GM19240 (cell line): Measurements from ENCODE around the gene ZNF541.

Source experiments
- DNase-seq: peaks from one replicate; pipeline ENCODE4 v3.0.0; 2011; ENCODE audit warnings: low spot score; ENCODE audit not compliant: insufficient read length

Gene ZNF541

GRCh38 chr19:47545061-47545948 is 27.6 kb downstream of the ZNF541 start:
- DNase-seq = no peak

DNA sequence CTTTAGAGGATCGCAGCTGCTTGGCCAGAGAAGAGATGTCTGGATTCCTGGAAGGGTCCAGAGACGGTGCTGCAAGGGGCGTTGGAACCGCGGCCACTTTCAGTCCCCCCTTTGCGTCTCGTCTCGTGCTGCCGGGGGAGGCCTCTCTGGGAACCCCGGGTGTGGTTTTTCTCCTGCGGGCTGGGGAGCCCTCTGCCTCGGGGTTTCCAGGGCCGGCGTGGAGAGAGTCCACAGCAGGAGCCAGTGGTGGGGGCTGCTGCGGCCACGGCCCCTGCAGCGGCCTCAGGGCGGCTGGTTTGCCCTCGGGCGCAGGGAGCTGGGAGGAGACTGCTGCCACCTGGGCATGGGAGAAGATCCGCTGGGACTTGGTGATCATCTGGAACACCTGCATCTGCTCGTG is 28.5 kb downstream of the ZNF541 start:
- no peak for DNase-seq

DNA sequence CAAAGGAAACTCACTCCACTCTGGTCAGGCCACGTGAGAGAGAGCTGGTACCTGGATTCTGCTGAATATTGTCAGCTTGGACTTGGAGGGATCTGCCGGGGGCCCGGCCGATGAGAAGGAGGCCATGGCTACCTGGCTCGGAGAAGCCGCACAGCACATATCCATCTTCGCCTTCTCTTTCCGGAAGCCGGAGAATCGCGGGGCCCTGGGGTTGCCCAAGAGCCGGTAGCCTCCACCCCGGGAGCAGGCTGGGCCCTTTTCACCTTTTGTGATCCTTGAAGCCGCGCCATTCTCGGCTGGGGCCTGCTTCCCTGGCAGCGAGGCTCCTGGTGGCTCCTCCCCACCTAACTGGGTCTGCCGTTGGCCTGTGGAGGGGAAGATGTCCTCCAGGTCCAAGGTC is 28.9 kb downstream of the ZNF541 start:
- DNase-seq = no peak

DNA sequence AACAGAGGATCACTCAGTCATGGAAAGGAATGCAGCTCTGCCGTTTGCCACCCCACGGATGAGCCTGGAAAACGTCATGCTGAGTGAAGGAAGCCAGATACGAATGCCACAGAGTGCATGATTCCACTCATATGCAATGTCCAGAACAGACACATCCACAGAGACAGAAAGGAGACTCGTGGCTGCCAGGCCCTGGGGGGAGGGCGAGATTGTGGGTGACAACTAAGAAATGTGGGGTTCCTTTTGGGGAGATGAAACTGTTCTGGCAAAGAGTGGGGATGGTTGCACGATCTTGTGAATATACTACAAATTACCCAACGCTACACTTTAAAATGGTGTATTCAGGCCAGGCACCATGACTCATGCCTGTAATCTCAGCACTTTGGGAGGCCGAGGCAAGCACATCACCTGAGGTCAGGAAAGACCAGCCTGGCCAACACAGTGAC is 30.9 kb downstream of the ZNF541 start:
- no peak for DNase-seq

GRCh38 chr19:47541518-47541917 is 31.4 kb downstream of the ZNF541 start:
- DNase-seq = no peak

DNA sequence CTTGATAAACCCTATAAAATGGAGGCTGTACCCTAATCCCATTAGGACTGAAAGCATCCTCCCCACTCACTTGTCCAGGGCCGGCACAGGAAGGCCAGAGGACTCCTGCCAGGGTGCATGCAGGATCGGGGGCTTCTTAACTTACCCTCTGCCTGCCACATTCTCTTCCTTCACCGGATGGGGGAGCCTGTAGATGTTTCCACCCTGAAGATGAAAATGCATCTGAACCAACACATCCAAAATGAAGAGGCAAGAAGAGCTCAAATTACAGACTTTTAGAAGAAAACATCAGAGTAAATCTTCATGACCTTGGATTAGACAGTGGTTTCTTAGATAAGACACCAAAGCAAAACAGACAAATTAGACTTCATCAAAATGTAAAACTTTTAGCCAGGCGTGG is 32.2 kb downstream of the ZNF541 start:
- DNase-seq = no peak

- DNase-seq = no peak
Observed at GRCh38 chr19:47539747-47540311, 33.1 kb downstream of the ZNF541 start.

DNA sequence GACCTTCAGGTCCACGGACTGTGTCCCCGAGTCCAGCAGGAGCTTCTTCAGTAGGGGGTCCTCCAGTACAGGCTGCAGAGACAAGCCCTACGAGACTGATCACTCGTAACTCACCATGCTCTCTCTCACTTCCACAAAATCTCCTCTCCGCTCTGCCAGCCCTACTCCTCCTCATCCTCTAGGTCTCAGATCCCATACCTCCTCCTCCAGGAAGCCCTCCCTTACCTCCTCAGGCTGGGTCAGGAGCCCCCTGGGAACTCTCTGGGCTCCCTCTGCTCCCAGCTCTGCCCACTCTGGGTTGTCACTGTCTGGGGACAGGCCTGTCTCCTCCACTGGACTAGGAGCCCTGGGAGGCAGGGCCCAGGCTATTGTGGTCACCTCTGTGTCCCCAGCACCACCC is 34.1 kb downstream of the ZNF541 start:
- no peak for DNase-seq

GRCh38 chr19:47537493-47537892 is 35.5 kb downstream of the ZNF541 start:
- no peak for DNase-seq

- DNase-seq = no peak
Observed at GRCh38 chr19:47534628-47535027, 38.3 kb downstream of the ZNF541 start.

GRCh38 chr19:47531640-47532387 is 41.1 kb downstream of the ZNF541 start:
- no peak for DNase-seq

- DNase-seq = no peak
Observed at GRCh38 chr19:47529018-47529742, 43.8 kb downstream of the ZNF541 start.

DNA sequence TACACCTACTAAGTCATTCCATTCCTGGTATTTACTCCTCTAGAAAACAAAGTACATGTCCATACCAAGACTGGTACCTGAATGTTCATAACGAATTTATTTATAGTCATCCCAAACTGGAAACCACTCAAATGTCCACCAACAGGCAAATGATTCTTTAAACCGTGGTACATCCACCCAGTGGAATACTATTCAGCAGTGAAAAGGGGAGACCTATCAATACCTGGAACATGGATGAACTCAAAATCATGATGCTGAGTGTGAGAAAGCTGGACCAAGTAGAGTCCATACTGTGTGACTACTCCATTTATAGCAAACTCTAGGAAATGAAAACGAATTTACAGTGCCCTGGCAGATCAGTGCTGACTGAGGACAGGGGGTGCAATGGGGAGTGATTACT is 46.1 kb downstream of the ZNF541 start:
- DNase-seq = no peak

DNA sequence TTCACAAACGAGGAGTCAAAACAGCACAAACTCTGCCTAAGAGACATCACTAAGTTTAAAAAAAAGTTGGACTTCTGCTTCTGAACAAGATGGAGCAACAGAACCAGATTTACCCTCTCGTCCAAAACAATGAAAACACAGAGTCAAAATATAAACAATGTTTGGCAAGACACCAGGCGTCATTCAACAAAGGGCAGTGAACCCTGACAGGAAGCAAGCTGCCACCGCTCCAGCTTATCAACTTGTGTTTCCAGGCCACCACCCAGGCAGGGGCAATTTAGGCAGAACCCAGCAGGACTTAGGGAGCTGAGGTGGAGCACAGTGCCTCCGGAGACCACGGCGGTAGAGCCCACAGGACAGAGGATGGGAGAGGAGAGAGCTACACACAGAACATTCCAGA is 49.5 kb downstream of the ZNF541 start:
- no peak for DNase-seq
